MM.1S (cell line): ENCODE results near the gene GAREM2.

Experiments
- DNase-seq: peaks from one replicate; pipeline ENCODE4 v3.0.0-alpha.2; 2015
- H2AFZ ChIP-seq: fragments of 300-600 bp; sonication (generic); 2 replicates; pipeline ENCODE4 v1.6.0; 2016; ENCODE audit warnings: antibody characterized with exemption, low read length
- H3F3A ChIP-seq: fragments of 300-600 bp; sonication (generic); 2 replicates; pipeline ENCODE4 v1.6.1; 2016; ENCODE audit warnings: mild to moderate bottlenecking, antibody characterized with exemption, low read length, moderate library complexity, mixed read lengths; ENCODE audit not compliant: insufficient read depth
- H3K27ac ChIP-seq: fragments of 300-600 bp; sonication (generic); 2 replicates; pipeline ENCODE4 v1.5.1; 2016; ENCODE audit warnings: mild to moderate bottlenecking, low read length
- H3K27me3 ChIP-seq: fragments of 300-600 bp; sonication (generic); replicated peaks from 2 replicates; pipeline ENCODE4 v1.6.0; 2016; ENCODE audit warnings: low read length; ENCODE audit not compliant: insufficient read depth
- H3K36me3 ChIP-seq: fragments of 300-600 bp; sonication (generic); replicated peaks from 2 replicates; pipeline ENCODE4 v1.6.1; 2016; ENCODE audit warnings: mild to moderate bottlenecking, low read length, mixed read lengths; ENCODE audit not compliant: insufficient read depth
- H3K4me1 ChIP-seq: fragments of 300-600 bp; sonication (generic); 2 replicates; pipeline ENCODE4 v1.6.1; 2016; ENCODE audit warnings: low read length, mixed read lengths
- H3K4me2 ChIP-seq: fragments of 300-600 bp; sonication (generic); 2 replicates; pipeline ENCODE4 v1.6.0; 2016; ENCODE audit warnings: low read depth, low read length
- H3K4me3 ChIP-seq: fragments of 300-600 bp; sonication (generic); 2 replicates; pipeline ENCODE4 v1.5.1; 2016; ENCODE audit warnings: low read length, mixed read lengths
- H3K79me2 ChIP-seq: fragments of 300-600 bp; sonication (generic); 2 replicates; pipeline ENCODE4 v1.6.1; 2016; ENCODE audit warnings: mixed run types, low read length, mixed read lengths
- H3K9ac ChIP-seq: fragments of 300-600 bp; sonication (generic); 2 replicates; pipeline ENCODE4 v1.6.1; 2016; ENCODE audit warnings: low read length, mixed read lengths
- H3K9me2 ChIP-seq: fragments of 300-600 bp; sonication (generic); replicated peaks from 2 replicates; pipeline ENCODE4 v1.6.1; 2016; ENCODE audit warnings: mild to moderate bottlenecking, low read length, mixed read lengths; ENCODE audit not compliant: insufficient read depth
- H3K9me3 ChIP-seq: fragments of 300-600 bp; sonication (generic); replicated peaks from 2 replicates; pipeline ENCODE4 v1.6.1; 2016; ENCODE audit warnings: mild to moderate bottlenecking, low read length, mixed read lengths; ENCODE audit not compliant: insufficient read depth
- H4K20me1 ChIP-seq: fragments of 300-600 bp; sonication (generic); 2 replicates; pipeline ENCODE4 v1.6.1; 2016; ENCODE audit warnings: mild to moderate bottlenecking, low read length, moderate library complexity, mixed read lengths; ENCODE audit not compliant: insufficient read depth
- EZH2 ChIP-seq: fragments of 300-600 bp; sonication (generic); optimal IDR thresholded peaks from 2 replicates; pipeline ENCODE3; 2017; ENCODE audit warnings: low read depth, mild to moderate bottlenecking, antibody characterized with exemption, low read length, mixed read lengths
- EZH2phosphoT487 ChIP-seq: fragments of 300-600 bp; sonication (generic); IDR thresholded peaks from 2 replicates; pipeline ENCODE4 v1.6.1; 2018; ENCODE audit warnings: antibody characterized with exemption, low read length
- TF ChIP-seq, protein P1 (sequence below): fragments of 300-600 bp; sonication (generic); IDR thresholded peaks from 2 replicates; pipeline ENCODE4 v1.5.1; 2016; ENCODE audit warnings: antibody characterized with exemption, low read length, mixed read lengths

GAREM2 gene

GRCh38 chr2:26139269-26140183 is 33.4 kb upstream of the GAREM2 start:
- H3K4me3 ChIP-seq = no peak overlapping the region
- no peaks in the 10 kb centered on the region for H3K4me1 ChIP-seq
- no peaks in the 10 kb centered on the region for H4K20me1 ChIP-seq
- no peak overlapping the region for H3K27ac ChIP-seq
- H3K9me2 ChIP-seq = no peaks in the 10 kb centered on the region
- no peaks in the 10 kb centered on the region for H3K9me3 ChIP-seq
- no peaks in the 10 kb centered on the region for H3K79me2 ChIP-seq
- H3K9ac ChIP-seq = no peak overlapping the region
- H2AFZ ChIP-seq = no peak overlapping the region
- no peak for DNase-seq
- no peak for TF ChIP-seq EZH2
- no peak for TF ChIP-seq EZH2phosphoT487
- TF ChIP-seq, protein P1, sequence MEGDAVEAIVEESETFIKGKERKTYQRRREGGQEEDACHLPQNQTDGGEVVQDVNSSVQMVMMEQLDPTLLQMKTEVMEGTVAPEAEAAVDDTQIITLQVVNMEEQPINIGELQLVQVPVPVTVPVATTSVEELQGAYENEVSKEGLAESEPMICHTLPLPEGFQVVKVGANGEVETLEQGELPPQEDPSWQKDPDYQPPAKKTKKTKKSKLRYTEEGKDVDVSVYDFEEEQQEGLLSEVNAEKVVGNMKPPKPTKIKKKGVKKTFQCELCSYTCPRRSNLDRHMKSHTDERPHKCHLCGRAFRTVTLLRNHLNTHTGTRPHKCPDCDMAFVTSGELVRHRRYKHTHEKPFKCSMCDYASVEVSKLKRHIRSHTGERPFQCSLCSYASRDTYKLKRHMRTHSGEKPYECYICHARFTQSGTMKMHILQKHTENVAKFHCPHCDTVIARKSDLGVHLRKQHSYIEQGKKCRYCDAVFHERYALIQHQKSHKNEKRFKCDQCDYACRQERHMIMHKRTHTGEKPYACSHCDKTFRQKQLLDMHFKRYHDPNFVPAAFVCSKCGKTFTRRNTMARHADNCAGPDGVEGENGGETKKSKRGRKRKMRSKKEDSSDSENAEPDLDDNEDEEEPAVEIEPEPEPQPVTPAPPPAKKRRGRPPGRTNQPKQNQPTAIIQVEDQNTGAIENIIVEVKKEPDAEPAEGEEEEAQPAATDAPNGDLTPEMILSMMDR = no peak
- H3F3A ChIP-seq = no peaks in the 10 kb centered on the region
- H3K4me2 ChIP-seq = no peak overlapping the region
- no peaks in the 10 kb centered on the region for H3K27me3 ChIP-seq
- 0 out of 2 replicates have a peak, but pooled peaks cover 4% of the 10 kb centered on the region for H3K36me3 ChIP-seq

GRCh38 chr2:26141145-26141769 is 31.6 kb upstream of the GAREM2 start:
- no peaks in the 10 kb centered on the region for H3K36me3 ChIP-seq
- no peak for DNase-seq
- no peak overlapping the region for H3K4me3 ChIP-seq
- no peaks in the 10 kb centered on the region for H4K20me1 ChIP-seq
- no peaks in the 10 kb centered on the region for H3K9me3 ChIP-seq
- H3K9me2 ChIP-seq = no peaks in the 10 kb centered on the region
- H3K9ac ChIP-seq = no peak overlapping the region
- H3K27me3 ChIP-seq = no peaks in the 10 kb centered on the region
- no peaks in the 10 kb centered on the region for H3K79me2 ChIP-seq
- H3K4me2 ChIP-seq = no peak overlapping the region
- TF ChIP-seq EZH2 (no peak), EZH2phosphoT487 (no peak)
- TF ChIP-seq, protein P1 = no peak
- H2AFZ ChIP-seq = no peak overlapping the region
- H3K27ac ChIP-seq = no peak overlapping the region
- no peaks in the 10 kb centered on the region for H3F3A ChIP-seq
- H3K4me1 ChIP-seq = no peaks in the 10 kb centered on the region

DNA sequence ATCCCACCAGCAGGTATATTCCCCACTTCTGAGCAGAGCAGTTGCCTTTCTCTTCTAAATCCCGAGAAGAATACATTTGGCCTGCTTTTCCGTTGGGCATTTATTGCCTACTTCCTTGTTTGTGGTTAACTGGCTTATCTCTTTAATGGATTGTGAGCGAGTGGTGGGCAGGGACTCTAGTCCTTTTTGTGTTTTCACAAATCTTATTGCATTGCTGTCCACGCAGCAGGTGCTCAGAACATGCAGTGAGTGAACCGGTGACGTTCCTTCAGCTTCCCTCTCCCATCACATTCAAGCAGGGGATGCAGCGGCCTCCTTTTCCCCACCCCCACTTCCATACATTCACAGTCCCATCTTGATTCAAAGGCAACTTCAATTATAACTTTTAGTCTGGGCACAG is 28.9 kb upstream of the GAREM2 start:
- Histone ChIP-seq H3K9ac (no peak overlapping the region), H3K4me2 (no peak overlapping the region), H3K9me3 (no peaks in the 10 kb centered on the region), H3K4me1 (no peaks in the 10 kb centered on the region), H3K9me2 (no peaks in the 10 kb centered on the region), H3F3A (no peaks in the 10 kb centered on the region), H3K27ac (no peak overlapping the region), H3K27me3 (no peaks in the 10 kb centered on the region), H3K4me3 (no peak overlapping the region), H4K20me1 (no peaks in the 10 kb centered on the region), H3K79me2 (no peaks in the 10 kb centered on the region), H3K36me3 (no peaks in the 10 kb centered on the region), H2AFZ (no peak overlapping the region)
- DNase-seq = no peak
- TF ChIP-seq, protein P1 = no peak
- TF ChIP-seq EZH2 (no peak), EZH2phosphoT487 (no peak)
